ENCODE measurements around the gene EFNA2.
"Not testable (repeated sequence)": the region's sequence is repeated elsewhere in the genome, so short reads cannot be mapped to it uniquely, and the experiment has no call there.

The EFNA2 gene

GRCh38 chr19:1322198-1322981 lies 36.7 kb downstream of the EFNA2 start:
- DNase-seq: no peak

- no peak for DNase-seq
Observed at GRCh38 chr19:1324249-1324805, 38.7 kb downstream of the EFNA2 start.

- DNase-seq: no peak
Observed at GRCh38 chr19:1324806-1325567, 39.3 kb downstream of the EFNA2 start.

- DNase-seq: no peak
Observed at GRCh38 chr19:1325568-1326294, 40.1 kb downstream of the EFNA2 start.

GRCh38 chr19:1327125-1327524 lies 41.5 kb downstream of the EFNA2 start:
- no peak for DNase-seq

- not testable (repeated sequence) for DNase-seq
Observed at GRCh38 chr19:1332208-1332607, 46.5 kb downstream of the EFNA2 start.

- DNase-seq: no peak
Observed at GRCh38 chr19:1336079-1336684, 50.5 kb downstream of the EFNA2 start.

GRCh38 chr19:1340681-1341469 lies 55.2 kb downstream of the EFNA2 start:
- no peak for DNase-seq

GRCh38 chr19:1343041-1343440 lies 57.4 kb downstream of the EFNA2 start:
- no peak for DNase-seq

- DNase-seq: no peak
Observed at GRCh38 chr19:1349211-1349610, 63.5 kb downstream of the EFNA2 start.

GRCh38 chr19:1350867-1351266 lies 65.2 kb downstream of the EFNA2 start:
- no peak for DNase-seq
